Pons (tissue), 1 donor: ENCODE data around the gene GLDN.
"Not testable (repeated sequence)": the region's sequence is repeated elsewhere in the genome, so short reads cannot be mapped to it uniquely, and the experiment has no call there.

Experiments used
- DNase-seq: peaks from one replicate; pipeline ENCODE4 v3.0.0-alpha.2; 2016; ENCODE audit warnings: low spot score

The GLDN gene

DNA sequence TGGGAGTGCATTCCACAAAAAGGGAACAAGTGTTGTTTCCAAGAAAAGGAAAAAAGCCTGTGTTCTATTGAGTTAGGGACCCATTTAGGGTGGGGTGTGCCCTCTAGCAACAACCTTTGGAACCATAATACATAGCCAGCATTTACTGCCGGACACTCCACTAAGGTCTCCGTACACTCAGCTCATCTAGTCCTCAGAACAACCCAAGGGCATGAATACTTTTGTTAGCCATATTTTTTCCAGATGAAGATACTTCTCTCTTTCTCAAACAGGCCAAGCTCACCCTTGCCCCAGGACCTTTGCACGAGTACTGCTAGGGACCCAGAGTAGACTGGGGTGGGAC is 46.2 kb downstream of the GLDN start:
- no peak for DNase-seq

DNA sequence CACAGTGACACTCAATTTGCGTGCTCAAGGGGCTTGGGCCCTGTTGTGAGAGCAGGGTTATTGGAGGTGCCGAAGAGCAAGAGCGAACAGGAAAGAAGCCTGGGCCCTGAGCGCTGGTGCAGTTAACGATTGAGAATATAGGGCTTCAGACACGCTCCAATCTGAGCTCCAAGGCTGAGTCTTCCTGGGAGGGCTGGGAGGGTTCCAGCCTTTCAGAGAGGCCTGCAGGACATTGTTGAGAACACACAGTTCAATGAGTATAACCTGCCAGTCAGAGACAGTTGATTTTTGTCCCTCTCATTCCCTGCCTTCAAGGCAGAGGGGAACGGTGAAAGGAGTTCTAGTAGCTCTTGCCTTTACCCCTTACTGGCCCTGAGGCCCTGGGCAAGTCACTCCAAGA is 47.3 kb downstream of the GLDN start:
- DNase-seq = no peak

DNA sequence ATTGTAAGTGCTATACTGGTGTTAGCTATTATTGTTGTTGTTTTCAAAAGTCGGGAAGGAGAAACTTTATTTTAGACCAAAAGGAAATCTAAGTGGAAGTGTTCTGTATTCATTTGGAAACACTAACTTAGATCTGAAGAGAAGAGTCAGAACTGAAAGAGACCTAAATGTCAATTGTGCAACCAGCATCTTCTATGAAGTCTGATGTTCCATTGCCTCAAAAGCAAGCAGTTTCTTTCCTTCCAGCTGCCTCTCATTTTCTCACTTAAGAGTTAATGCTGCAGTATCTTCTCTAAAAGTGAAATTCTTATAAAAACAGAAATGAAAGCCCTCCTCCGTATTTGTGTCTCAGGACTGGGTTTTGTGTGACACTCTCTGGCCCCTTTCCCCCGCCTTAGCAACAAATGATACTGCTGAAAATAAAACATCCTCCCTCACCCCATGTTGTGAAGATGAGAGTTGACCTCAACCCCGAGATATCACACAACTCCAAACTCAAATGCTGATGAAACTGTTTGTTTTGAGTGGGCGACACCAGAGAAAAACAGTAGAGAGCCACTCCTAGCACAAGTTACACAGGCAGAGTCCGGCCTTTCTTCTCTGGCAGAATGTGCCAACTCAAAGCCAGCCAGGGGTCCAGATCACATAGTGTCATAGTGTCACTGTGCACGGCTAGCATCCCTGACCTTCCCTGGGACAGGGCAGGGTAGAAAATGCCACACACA is 48.9 kb downstream of the GLDN start:
- DNase-seq = no peak

DNA sequence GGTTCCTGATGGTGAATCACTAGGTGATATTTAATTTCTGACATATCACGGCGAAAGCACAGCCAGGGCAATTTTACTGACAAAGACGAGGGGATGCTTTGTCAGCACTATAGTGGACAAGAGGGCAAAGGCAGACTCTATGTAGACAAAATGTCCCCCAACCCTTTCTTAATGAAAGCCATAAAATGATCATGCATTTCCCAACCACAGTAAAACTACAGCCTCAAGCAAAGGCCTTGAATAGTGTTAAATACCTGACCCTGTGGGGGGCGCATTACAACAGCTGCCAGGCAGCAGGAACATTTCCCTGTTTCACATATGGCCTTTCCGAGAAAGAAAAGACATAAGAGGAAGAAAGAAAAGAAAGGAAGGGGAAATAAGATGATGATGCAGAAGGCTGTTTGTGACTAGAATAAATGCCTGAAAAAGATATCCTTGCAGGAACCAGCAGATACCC is 49.5 kb downstream of the GLDN start:
- DNase-seq = no peak

DNA sequence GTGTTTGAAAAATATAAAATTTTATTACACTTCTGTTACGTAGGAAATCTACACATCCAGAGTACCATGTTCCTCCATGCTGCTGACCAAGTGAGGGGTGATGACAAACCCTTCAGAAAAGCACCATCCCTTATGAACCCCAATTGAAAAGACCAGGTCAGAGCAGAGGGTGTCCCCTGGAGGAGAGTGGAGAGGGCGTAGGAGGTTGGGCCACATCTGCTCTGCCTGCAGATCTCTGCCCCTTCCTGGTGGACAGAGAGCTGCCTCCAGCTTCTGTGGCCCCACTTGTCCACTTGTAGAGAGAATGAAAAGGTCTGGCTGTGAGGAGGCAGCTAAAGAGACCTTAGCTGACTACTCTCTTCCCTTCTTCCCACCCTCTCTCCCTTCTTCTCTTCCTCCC is 55.5 kb downstream of the GLDN start:
- no peak for DNase-seq

DNA sequence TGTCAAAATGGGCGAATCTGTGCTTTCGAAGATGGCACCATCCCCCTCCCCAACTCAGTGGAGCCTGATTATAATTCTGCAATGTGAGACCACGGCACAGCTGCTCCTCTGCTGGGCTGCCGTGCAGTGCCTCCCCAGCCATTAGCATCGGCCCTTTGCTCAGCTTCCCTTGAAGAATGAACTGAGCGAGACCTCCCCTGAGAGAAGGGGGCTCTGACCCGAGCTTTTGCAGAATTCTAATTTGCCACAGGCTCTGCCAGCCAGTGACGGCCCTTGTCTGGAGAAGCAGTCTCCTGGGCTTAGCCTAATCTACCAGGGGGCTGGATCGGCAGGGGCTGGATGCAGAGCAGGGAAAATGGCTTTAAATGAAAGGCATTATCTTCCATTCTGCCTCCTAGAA is 57.2 kb downstream of the GLDN start:
- no peak for DNase-seq

DNA sequence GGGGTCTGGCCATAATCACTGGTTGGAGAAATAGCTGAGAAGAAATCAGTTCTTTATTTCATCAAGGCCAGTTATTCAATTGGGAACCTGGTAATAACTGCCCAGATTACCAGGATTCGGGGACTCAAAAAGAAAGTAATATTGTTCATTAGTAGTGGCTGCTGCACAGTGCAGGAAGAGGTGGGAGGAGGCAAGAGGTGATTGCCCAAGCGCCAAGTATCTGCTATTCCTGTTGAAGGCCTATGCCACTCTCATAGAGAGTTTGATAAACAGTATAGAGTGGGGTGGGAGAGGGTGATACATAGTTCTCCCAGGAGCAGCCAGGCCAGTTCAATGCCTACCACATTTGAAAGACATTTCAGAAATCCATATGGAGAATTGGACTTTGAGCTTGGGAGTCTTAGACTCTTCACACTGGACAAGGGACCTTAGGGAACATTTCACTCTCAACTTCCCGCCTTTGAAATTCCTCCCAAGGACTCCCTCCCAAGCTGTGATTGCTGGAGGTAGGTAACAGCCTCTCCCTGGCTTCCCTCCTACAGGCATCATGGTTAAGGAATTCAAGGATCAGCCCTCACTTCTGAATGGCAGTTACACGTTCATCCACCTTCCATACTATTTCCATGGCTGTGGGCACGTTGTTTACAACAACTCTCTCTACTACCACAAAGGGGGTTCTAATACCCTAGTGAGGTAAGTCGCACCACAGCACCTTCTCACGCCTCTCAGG is 59.8 kb downstream of the GLDN start:
- no peak for DNase-seq

DNA sequence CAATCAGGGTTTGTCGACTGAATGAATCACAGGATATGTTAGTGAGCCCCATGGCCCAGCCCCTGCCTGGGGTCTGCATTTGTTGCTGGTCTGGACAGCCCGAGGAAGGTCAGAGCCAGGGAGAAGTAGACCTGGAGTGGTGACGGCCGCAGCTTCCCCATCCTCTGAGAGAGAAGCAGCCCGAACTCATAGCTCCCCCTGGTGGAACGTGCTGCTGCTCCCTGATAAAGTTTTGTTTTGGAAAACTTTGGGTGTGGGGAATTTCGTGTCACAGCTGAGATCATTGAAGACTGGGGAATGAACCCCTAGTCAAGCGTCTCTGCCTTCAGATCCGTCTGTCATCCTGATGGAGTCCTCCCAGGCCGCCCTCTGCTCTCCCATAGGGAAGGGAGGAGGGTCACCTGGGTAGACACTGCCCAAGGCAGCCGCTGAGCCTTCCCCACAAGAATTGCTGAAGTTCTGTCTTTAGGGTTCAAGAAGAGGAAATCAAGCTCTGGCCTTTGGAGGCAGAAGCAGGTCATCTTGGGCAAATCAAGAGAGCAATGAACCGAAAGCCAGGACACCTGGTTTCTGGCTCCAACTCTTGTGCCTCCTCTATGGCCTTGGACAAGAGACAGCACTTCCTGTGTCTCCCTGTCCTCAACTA is 60.5 kb downstream of the GLDN start:
- DNase-seq = no peak

DNA sequence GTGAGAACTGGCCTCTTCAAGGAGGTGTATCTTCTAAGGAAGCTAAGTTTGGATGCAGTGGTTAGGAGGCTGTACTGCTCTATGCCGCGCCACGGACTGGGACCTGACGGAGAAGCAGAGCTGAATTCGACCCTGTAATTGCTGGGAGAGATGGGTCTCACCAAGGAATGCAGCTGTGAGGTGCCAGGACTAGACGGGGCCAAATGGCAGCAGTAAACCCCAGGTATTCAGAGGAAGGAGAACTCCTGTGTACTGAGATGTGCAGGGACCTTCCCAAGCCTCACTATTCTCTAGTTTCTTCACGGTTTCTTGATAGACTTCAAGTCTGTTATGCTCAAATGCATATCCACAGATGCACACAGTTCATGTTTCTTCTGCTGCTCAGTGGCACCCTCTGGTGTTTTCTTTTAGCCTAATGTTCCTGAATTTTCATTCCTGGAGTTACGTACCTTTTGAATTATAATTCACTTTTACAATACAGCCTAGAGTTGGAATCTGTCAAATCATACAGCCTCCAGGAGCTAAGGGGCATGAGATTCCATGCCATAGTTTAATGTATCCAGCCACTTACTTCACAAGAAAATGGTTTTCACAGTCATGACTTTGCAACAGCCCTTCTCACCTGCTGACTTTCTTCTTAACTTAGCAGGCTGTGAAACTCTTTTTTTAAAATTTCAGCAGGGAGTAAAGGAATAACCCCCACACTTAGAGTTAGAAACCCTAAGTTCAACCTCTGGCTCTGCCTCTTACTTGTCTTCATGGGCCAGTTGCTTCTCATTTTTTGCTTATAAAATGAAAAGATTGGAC is 61.8 kb downstream of the GLDN start:
- peak; percentile 59 for DNase-seq

DNA sequence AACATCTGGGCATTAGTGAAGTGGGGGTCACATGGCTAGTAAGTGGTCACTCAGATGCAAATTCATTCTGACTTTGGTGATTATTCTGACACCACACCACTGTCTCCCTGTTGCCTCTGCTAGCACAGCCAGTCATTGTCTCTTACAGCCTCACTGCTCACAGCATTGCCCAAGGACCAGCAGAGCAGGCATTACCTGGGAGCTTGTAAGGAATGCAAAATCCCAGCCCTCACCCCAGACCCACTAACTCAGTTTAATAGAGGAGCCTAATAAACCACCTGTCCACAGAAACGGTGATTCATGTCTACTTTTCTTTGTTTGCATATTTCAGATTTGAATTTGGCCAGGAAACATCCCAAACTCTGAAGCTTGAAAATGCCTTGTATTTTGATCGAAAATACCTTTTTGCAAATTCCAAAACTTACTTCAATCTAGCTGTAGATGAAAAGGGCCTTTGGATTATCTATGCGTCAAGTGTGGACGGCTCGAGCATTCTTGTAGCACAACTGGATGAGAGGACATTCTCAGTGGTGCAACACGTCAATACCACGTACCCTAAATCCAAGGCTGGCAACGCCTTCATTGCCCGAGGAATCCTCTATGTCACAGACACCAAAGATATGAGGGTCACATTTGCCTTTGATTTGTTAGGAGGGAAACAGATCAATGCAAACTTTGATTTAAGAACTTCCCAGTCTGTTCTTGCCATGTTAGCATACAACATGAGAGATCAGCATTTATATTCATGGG is 62.7 kb downstream of the GLDN start:
- no peak for DNase-seq

DNA sequence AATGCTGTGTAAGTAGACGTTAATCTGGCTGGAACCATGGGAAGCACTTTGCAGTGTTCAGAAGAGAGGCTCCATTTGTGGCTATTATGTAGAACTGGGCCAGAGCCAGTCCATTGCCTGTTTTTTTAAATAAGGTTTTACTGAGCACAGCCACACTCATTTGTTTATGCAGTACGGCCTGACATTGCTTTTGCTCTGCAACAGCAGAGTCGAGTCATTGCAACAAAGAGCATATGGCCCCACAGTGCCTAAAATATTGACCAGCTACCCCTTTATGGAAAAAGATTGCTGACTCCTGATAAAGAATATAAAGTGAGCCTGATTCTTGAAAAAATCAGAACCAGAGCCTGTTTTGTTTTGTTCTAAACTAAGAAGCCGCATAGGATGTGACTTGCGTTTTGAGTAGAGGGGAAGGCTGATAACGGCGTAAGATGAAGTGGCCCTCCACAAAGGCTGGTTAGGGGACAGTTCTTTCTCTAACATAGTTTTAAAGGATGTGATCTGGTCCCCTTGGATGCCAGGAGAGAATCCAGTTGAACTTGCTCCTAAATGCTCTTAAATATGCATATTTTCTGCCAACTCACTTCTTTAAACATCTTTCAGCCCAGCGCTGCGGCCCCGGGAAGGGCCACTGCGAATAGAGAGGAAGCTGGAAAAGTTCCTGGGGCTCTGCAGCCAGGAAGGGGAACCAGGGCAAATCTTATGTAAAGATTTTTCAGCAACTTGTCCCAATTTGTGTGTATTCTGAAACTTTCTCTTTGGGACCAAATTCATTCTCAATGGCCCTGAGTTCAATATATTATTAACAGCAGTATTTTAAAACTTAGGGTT is 64.5 kb downstream of the GLDN start:
- peak; percentile 57 for DNase-seq

DNA sequence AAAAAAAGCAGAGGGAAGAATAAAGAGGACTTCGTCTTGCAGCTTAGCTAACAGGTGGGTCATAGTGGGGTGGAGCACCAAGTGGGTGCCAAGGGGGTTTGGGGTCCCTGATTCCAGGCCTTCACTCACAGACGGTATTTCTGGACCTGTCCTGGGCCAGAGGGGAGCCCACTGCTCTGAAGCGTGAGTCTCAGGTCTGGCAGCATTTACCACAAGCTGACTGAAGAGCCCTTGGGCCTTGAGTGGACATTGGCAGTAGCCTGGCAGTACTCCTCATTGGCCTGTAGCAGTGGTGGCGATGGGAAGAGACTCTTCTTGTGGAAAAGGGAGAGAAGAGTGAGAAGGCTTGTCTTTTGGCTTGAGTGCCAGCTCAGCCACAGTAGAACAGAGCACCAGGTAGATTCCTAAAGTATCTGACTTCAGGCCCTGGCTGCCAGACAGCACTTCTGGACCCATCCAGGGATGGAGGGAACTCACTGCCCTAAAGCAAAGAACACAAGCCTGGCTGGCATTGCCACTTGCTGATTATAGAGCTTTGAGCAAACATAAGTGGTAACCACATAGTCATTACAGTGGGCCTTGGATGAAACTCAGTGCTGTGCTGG is 72.9 kb downstream of the GLDN start:
- DNase-seq = no peak

DNA sequence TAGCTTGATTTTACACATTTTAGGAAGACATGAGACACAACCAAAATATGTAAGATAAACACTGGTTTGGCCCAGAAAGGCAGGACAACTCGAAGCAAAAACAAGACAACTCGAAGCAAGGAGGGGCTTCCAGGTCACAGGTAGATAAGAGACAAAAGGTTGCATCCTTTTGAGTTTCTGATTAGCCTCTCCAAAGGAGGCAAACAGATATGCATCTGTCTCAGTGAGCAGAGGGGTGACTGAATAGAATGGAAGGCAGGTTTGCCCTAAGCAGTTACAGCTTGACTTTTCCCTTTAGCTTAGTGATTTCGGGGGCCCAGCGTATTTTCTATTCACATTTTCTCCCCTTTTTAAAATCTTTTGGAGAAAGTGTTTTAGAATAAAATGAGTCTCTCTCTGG is 74.7 kb downstream of the GLDN start:
- DNase-seq = no peak

DNA sequence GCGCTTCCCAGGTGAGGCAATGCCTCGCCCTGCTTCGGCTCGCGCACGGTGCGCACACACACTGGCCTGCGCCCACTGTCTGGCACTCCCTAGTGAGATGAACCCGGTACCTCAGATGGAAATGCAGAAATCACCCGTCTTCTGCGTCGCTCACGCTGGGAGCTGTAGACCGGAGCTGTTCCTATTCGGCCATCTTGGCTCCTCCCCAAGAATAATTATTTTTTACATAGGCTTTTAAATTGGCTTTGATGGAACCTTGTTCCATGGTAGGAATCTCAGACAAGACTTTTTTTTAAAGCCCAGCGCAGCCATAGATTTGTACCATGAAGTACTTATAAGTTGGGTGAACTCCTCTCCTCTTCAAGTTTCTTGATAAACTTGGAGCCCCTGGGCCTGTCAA is 81.6 kb downstream of the GLDN start:
- DNase-seq = not testable (repeated sequence)

DNA sequence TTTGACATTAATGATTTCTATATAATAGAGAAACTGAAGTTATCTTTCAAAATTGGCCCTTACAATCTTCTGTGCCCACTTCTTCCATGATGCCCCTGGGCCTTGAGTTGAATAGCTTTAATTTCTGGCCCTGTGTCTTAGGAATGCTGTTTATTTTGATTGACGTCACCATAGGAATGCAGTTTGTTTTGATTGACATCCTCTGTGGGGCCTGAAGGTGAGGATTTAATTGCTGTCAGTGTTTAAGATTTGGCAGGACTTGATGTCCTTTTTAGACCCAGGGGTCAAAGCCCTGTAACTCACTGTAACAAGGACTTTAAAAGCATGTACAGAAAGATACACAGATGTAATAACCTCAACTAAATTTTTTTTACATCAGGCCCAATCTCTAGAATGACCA is 83.3 kb downstream of the GLDN start:
- no peak for DNase-seq

DNA sequence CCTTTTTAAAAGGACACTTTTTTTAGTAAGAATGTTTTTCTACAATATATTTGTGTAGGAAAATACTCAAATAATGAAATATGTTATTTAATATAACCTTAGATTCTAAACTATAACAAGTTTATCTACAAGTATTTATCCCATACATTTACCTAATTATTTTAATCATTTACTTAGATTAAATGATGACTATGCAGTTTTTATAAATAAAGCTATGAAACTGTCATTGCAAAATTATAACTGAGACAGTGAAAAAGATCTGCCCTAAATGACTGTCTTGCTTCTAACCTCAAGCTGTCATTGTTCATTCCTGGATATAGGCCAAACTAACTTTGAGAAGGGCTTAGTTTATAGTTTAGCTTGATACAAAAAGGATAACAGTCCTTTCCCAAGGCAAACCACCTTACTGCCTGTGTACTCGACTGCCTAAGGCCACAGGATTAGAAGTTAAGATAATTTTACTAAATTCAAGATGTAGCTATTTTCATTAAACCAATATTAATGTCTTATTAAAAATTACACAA is 84.1 kb downstream of the GLDN start:
- DNase-seq = no peak

DNA sequence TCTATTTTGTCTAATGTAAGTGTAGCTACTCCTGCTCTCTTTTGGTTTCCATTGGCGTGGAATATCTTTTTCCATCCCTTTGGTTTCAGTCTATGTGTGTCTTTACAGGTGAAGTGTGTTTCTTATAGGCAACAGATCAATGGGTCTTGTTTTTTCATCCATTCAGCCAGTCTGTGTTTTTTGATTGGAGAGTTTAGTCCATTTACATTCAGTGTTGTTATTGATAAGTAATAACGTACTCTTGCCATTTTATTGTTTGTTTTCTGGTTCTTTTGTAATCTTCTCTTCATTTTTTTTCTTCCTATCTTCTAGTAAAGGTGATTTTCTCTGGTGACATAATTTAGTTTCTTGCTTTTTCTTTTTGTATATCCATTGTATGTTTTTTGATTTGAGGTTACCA is 97.1 kb downstream of the GLDN start:
- DNase-seq = no peak

DNA sequence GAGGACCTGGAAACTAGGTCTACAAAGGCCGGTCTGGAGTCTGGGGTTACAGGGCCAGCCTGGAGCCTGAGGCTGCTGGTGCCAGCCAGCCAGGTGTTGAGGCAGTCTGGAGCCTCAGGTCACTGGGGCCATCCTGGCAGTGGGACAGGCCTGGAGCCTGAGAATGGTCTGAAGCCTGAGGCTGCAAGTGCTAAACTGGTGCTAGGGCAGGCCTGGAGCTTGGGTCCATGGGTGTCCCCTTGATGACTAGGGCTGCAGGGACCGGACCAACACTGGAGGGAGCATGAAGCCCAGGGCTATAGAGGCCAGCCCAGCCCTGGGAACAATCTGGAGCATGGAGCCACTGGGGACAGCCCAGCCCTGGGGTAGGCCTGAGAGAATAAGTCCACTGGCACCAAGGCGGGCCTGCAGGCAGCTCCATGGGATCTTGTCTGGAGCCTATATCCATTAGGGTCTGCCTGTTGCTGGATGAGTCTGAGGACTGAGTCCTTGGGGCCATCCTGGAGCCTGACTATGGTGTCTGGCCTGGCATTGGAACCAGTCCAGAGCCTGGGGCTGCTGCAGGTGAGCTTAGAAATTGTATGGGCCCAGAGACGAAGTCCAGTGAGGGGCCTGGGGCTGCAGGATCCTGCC is 101.9 kb downstream of the GLDN start:
- DNase-seq = no peak

DNA sequence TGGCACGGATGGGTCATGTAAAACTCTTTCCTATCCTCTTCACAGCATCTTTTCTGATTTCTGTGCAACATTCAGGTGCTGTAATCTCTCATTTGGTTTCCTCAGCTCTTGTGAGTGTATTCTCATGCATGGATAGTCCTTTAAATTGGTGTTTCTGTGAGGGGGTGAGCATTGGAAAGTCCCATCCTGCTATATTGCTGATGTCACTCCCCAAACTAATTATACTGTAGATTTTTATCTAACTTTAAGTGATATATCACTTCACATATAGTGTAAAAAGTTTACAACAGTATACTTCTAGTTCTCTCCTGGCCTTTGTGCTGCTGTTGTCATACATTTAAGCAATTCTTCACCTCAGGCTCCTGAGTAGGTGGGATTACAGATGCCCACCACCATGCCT is 102.7 kb downstream of the GLDN start:
- DNase-seq = no peak

DNA sequence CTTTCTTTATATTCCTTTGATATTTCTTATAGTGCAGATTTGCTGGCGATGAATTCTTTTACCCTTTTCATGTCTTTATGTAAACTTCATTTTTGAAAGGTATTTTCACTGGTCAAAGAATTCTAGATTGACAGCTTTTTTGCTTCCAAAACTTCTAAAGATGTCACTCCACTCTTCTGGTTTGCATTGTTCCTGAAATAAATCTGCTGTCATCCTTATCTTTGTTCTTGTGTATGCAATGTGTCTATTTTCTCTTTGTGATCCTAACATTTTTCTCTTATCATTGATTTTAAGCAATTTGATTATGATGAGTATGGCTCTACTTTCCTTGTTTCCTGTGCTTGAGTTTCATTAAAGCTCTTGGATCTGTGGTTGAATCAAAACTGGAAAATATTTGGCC is 103.4 kb downstream of the GLDN start:
- DNase-seq = no peak
